Epithelial cell of proximal tubule (primary cell): ENCODE measurements around the gene CRK. TPM values are rescaled to one million over a fixed set of nuclear protein-coding genes. Genes with fewer than 3 reads are reported as not detected.
A peak's percentile ranks its signal among the peaks of the same experiment; 100 is the strongest.

Source experiments
- DNase-seq: peaks from one replicate; pipeline ENCODE4 v3.0.0-alpha.2; 2011; ENCODE audit warnings: low read depth
- H3K4me3 ChIP-seq: 2 replicates; pipeline ENCODE4 v1.5.1; 2011; ENCODE audit warnings: low read depth, mild to moderate bottlenecking, low read length
- total RNA-seq: library from RNA; depleted of rRNA; stranded (reverse); fragments of >200 nt; gene quantifications from 2 replicates; pipeline ENCODE4 v1.2.3, GENCODE V29; 2015
- TF ChIP-seq, protein P1 (sequence below): conservative IDR thresholded peaks from 2 replicates; pipeline ENCODE4 v1.5.1; 2012; ENCODE audit warnings: low read depth, mild to moderate bottlenecking, low read length

The CRK gene
- total RNA-seq, 1 donor from 2014 or later: 57.1 TPM

DNA sequence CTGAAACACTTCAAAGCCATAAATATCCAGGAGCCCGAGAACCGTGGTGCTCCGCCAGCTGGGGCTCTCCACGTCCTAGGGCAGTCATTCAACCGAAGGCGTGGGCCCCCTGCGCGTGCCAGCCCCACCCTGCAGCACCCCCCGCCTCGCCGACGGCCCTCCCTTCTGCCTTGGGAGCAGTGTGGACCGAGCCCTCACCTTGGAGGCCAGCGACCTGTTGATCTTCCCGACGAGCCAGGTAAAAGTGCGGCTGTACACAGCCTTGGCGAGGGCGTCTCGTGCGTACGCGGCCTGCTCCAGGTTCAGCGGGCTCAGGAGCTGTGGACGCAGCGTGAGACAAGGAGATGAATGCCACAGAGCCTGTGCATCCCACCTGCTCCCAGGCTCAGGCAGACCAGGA is 22.4 kb upstream of the CRK start:
- TF ChIP-seq, protein P1, sequence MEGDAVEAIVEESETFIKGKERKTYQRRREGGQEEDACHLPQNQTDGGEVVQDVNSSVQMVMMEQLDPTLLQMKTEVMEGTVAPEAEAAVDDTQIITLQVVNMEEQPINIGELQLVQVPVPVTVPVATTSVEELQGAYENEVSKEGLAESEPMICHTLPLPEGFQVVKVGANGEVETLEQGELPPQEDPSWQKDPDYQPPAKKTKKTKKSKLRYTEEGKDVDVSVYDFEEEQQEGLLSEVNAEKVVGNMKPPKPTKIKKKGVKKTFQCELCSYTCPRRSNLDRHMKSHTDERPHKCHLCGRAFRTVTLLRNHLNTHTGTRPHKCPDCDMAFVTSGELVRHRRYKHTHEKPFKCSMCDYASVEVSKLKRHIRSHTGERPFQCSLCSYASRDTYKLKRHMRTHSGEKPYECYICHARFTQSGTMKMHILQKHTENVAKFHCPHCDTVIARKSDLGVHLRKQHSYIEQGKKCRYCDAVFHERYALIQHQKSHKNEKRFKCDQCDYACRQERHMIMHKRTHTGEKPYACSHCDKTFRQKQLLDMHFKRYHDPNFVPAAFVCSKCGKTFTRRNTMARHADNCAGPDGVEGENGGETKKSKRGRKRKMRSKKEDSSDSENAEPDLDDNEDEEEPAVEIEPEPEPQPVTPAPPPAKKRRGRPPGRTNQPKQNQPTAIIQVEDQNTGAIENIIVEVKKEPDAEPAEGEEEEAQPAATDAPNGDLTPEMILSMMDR: no peak
- H3K4me3 ChIP-seq: no peak overlapping the region
- DNase-seq: no peak

DNA sequence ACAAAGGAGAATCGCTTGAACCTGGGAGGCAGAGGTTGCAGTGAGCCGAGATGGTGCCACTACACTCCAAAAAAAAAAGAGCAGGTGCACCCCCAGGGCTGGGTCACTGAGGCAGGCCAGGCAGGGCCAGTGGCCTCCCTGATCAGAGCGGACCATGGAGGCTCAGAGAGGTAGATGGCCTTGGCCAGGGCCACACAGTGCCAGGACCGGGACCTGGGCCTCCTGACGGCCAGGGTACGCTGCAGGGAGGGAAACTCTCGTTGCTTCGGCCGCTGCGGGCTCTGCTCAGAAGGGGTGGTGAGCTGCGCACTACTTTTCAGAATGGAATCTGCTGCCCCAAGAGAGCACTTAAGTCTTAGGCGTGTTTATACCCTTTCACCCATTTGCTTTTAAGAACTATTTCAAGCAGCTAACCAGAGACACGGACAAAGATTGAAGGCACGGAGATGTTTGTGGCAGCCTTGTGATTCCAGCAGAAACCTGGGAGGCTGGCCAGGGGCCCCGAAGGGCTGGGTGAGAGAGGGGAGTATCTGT is 19.4 kb upstream of the CRK start:
- TF ChIP-seq, protein P1: no peak
- H3K4me3 ChIP-seq: no peak overlapping the region
- no peak for DNase-seq

DNA sequence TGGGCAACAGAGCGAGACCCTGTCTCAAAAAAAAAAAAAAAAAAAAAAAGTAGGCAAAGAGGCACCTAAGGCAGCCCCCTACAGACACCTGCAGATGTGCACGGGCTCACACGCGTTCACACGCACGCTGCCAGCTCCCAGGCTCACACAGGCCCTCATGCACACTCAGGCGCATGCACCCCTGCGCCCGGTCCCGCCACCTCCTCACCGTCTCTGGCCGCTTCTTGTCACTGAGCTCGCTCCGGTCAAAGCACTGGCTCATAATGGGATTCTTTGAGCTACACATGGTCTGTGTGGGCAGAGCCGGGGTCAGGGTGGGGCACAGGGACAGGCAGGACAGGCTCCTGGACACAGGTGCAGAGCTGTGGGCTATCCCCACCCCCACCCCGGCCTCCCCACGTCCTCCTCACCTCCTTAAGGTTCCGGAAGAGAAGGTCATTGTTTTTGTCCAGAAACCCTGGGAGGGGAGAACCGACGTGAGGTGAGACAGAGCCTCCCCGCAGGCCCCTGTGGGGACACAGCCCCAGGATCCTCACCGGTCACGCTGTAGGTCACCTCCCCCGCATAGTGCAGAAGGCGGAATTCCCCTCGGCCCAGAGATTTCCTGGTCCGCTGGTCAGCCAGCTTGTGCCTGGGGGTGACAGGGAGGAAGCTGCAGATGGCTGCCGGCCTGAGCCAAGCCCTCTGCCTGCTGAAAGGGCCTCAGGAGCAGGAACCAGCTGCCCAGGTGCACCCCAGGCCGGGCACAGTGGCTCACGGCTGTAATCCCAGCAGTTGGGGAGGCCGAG is 18.6 kb upstream of the CRK start:
- no peak overlapping the region for H3K4me3 ChIP-seq
- TF ChIP-seq, protein P1: no peak
- no peak for DNase-seq

DNA sequence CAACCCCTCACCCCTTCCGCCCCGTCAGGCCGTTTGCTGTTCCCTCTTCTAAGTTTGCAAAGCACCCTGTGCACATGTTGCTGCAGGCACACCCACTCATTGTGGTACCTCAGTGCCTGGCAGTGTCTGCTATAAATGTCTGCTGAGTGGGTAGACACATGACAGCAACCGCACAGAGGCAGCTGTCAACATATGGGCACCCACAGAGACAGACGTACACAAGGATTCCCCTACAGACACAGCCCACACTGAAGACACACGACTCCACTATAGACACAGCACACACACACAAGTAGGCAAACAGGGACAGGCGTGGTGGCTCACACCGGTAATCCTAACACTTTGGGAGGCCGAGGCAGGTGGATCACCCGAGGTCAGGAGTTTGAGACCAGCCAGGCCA is 17.8 kb upstream of the CRK start:
- TF ChIP-seq, protein P1: no peak
- H3K4me3 ChIP-seq: no peak overlapping the region
- no peak for DNase-seq

DNA sequence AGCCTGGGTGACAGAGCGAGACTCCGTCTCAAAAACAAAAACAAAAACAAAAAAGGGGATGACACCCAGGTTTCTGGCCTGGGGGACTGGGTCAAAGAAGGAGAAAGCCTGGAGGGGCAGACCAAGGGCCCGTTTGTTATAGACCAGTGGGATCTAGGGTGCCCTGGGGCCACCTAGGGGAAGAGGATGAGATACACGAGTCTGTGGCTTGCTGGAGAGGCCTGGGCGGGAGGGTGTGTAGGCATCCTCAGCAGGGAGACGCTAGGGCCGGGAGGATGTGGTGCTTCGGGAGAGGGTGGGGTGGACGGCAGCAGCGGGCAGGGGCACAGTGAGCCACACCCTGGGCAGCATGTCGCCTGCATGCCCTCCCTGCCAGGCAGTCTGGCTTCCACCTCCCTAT is 17.1 kb upstream of the CRK start:
- no peak for DNase-seq
- TF ChIP-seq, protein P1: peak; percentile 6
- H3K4me3 ChIP-seq: no peak overlapping the region

DNA sequence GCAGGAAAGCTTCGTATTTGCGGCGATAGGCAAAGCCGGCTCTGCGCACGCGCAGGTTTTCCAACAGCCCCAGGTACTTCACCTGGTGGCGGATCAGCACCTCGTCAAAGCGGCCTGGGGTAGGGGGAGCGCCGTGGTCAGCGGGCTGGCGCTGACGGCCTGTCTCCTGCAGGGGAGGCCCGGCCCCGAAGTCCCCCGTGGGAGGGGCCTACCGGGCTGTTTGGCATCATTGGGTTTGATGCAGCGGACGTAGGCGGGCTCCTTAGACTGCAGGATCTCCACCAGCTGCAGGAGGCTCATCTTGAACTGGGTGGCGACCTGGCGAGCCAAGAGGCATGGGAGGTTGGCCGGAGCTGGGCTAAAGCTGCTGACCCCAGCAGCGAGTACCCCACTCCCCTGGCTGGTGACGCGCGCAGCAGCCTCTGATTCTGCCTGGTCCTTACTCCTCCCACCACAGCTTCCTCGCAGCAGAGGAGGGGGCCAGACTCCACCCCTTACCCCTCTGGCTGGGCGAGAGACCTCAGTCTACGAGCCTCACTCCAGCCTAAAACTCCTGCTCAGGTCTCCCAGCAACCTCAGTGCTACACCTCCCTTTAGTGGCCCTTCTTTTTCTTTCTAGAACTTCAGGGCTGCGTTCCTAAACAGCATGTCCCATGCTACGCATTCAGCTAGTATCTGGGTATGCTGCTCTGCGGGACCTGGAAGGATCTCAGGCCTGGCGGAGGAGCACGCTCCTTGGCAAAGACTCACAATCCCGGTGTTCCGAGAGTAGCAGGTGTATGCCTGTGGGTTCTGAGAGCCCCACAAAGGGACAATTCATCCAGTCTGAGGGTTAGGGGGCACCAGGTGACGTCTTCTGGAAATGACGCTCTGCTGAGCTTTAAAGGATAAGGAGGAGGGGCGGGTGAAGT is 16.1 kb upstream of the CRK start:
- H3K4me3 ChIP-seq: no peak overlapping the region
- DNase-seq: no peak
- TF ChIP-seq, protein P1: no peak
